CD4-positive, CD25-positive, alpha-beta regulatory T cell (primary cell): ENCODE measurements around the gene SAP30BP. TPM values are rescaled to one million over a fixed set of nuclear protein-coding genes. Genes with fewer than 3 reads are reported as not detected.

ENCODE experiments used
- ATAC-seq, 2 donors: fragments of 150-1000 bp; cut with Tn5 transposase; one replicate each; pipeline ENCODE4 v1.10.0; 2021; ENCODE audit warnings: low read depth in 2 of 2, moderate number of reproducible peaks in 2 of 2, moderate library complexity in 1 of 2
- DNase-seq, 3 donors: peaks; one replicate each; pipeline versions ENCODE4 v3.0.0 to v3.0.0-alpha.2; 2012 to 2022; ENCODE audit warnings: mixed read lengths in 1 of 3
- H3K27ac ChIP-seq: one replicate; pipeline ENCODE4 v1.7.0; 2013; ENCODE audit warnings: mild to moderate bottlenecking, low read length; ENCODE audit not compliant: insufficient read depth, poor library complexity, severe bottlenecking
- H3K27me3 ChIP-seq: one replicate; pipeline ENCODE4 v1.7.0; 2013; ENCODE audit warnings: low read length; ENCODE audit not compliant: control insufficient read depth, insufficient read depth
- H3K36me3 ChIP-seq: one replicate; pipeline ENCODE4 v1.7.0; 2013; ENCODE audit warnings: mild to moderate bottlenecking, low read length, moderate library complexity; ENCODE audit not compliant: control insufficient read depth, insufficient read depth
- H3K4me1 ChIP-seq: 2 replicates; pipeline ENCODE4 v1.7.0; 2013; ENCODE audit warnings: mild to moderate bottlenecking, low read length; ENCODE audit not compliant: insufficient read depth, control insufficient read depth, poor library complexity, severe bottlenecking
- H3K4me3 ChIP-seq: one replicate; pipeline ENCODE4 v1.7.0; 2013; ENCODE audit warnings: low read depth, mild to moderate bottlenecking, low read length, moderate library complexity
- H3K9me3 ChIP-seq, 2 experiments: 1 replicate in 1 of 2; 2 replicates in 1 of 2; pipeline ENCODE4 v1.7.0; 2013; ENCODE audit warnings: low read length in 2 of 2, mild to moderate bottlenecking in 1 of 2, moderate library complexity in 1 of 2; ENCODE audit not compliant: control insufficient read depth in 2 of 2
- H3K27ac Mint-ChIP-seq, 3 donors: one replicate each; pipeline ENCODE4 v1.8.0; 2020 to 2022; ENCODE audit warnings: mild to moderate bottlenecking in 3 of 3, mixed read lengths in 3 of 3, moderate library complexity in 2 of 3
- H3K27me3 Mint-ChIP-seq: one replicate; pipeline ENCODE4 v1.8.0; 2022; ENCODE audit warnings: mild to moderate bottlenecking, mixed read lengths
- H3K36me3 Mint-ChIP-seq: one replicate; pipeline ENCODE4 v1.8.0; 2020; ENCODE audit warnings: mixed read lengths
- H3K4me1 Mint-ChIP-seq, 4 donors: one replicate each; pipeline ENCODE4 v1.8.0; 2020 to 2022; ENCODE audit warnings: mixed read lengths in 4 of 4, mild to moderate bottlenecking in 1 of 4
- H3K4me3 Mint-ChIP-seq, 4 donors: one replicate each; pipeline ENCODE4 v1.8.0; 2020 to 2022; ENCODE audit warnings: mild to moderate bottlenecking in 4 of 4, mixed read lengths in 4 of 4, moderate library complexity in 3 of 4
- H3K9me3 Mint-ChIP-seq, 7 donors: one replicate each; pipeline ENCODE4 v1.8.0; 2020 to 2022; ENCODE audit warnings: mixed read lengths in 7 of 7, mild to moderate bottlenecking in 3 of 7, moderate library complexity in 2 of 7
- polyA plus RNA-seq, 4 donors: library from polyadenylated mRNA; unstranded; fragments of 300-500 nt; fragmentation: Illumina TruSeq; gene quantifications; one replicate each; pipeline ENCODE4 v1.2.3, GENCODE V29; 2021
- total RNA-seq: library from RNA; stranded (reverse); gene quantifications from one replicate; pipeline ENCODE4 v1.2.3, GENCODE V29; 2022

SAP30BP gene
- total and polyA plus RNA-seq, 5 donors from 2014 or later = 79.3 to 253 (median 82.6) TPM

DNA sequence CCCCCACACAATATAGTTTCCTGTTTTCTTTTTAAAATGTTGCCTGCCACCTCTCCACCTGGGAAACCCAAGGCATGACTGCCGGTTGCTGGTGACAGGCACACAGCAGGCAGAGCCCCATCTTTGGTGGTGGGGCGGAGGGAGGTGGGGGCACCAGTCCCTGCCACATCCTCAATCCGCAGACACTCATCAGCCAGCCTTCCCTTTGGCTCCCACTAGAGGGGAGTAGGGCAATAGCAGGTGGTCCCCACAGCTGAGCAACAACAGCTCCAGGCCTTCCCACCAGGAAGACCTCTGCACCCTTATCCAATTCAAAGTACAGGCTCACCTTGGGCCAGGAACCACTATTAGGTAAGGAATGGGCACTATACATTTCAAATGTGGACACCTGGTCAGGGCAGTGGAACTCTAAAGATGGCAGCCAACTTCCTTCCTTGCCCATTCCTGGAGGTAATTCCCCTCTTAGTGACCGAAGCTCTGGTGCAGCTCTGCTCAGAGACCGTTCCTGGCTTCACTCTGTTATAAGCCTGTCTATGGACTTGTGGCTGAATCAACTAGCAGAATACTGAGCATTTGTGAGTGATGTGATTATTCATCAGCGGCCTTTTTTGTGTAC, 14.1 kb upstream of the SAP30BP start:
- H3K4me1 ChIP-seq = no peaks in the 10 kb centered on the region
- no peak overlapping the region for H3K27ac ChIP-seq
- Mint-ChIP-seq H3K27me3 (no peaks in the 10 kb centered on the region), H3K4me3 (no peak overlapping the region), H3K36me3 (peaks cover 23% of the 10 kb centered on the region), H3K4me1 (peaks cover 0 to 6% (median 3%) of the 10 kb centered on the region in 4 donors), H3K9me3 (no peaks in the 10 kb centered on the region), H3K27ac (peak overlapping the region in 1 of 3 donors; percentile 61)
- H3K27me3 ChIP-seq = no peaks in the 10 kb centered on the region
- H3K4me3 ChIP-seq = no peak overlapping the region
- ATAC-seq (peak; percentile 58), DNase-seq (peak in 1 of 3 donors; percentile 29)
- no peaks in the 10 kb centered on the region for H3K9me3 ChIP-seq
- peaks cover 25% of the 10 kb centered on the region for H3K36me3 ChIP-seq

DNA sequence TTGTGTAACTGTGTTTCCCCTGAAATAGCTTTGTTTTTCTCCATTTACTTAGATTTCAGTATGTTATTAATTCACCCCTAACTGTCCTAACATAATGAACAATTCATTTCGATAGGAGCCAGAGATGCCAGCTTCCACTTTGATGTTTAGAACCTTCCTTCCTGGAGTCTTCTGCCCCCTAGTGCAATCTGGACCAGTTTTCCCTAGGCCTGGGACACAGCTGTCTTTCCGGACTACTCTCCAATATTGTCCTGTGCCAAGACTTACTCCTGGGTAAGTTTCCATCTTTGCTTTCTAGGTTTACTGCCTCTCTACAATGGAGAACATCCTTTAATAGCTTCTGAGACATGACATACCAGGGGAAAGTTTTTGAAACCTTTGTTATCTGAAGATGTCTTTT, 13.0 kb upstream of the SAP30BP start:
- H3K4me1 ChIP-seq = no peaks in the 10 kb centered on the region
- H3K27ac Mint-ChIP-seq = peak overlapping the region in 1 of 3 donors; percentile 41
- H3K36me3 ChIP-seq = peaks cover 22% of the 10 kb centered on the region
- DNase-seq = no peak
- H3K4me1 Mint-ChIP-seq = peaks cover 0 to 6% (median 3%) of the 10 kb centered on the region in 4 donors
- H3K4me3 Mint-ChIP-seq = no peak overlapping the region
- H3K27me3 Mint-ChIP-seq = no peaks in the 10 kb centered on the region
- no peak for ATAC-seq
- H3K27me3 ChIP-seq = no peaks in the 10 kb centered on the region
- H3K36me3 Mint-ChIP-seq = peaks cover 16% of the 10 kb centered on the region
- no peaks in the 10 kb centered on the region for H3K9me3 ChIP-seq
- no peak overlapping the region for H3K4me3 ChIP-seq
- H3K27ac ChIP-seq = no peak overlapping the region
- H3K9me3 Mint-ChIP-seq = no peaks in the 10 kb centered on the region

DNA sequence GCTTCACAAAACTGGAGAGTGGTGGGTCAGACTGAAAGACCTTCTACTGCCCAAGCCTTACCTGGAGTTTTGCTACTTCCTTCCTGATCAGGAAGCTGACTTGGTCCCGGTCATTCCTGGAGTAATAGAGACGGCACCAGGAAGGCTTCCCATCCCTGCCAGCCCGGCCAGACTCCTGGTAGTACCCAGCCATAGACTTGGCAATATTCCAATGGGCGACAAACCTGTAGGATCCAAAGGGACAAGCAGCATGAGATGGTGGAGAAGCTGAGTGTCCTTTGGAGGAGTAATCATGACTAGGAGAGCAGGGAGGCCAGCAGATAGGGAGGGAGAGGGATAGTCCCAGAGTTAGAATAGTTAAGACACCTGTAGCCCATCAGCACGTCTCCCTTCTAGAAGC, 8.9 kb upstream of the SAP30BP start:
- DNase-seq (no peak), ATAC-seq (no peak)
- Histone ChIP-seq H3K4me3 (no peak overlapping the region), H3K27ac (no peak overlapping the region), H3K9me3 (no peaks in the 10 kb centered on the region), H3K4me1 (no peaks in the 10 kb centered on the region), H3K36me3 (peaks cover 22% of the 10 kb centered on the region), H3K27me3 (no peaks in the 10 kb centered on the region)
- H3K9me3 Mint-ChIP-seq = no peaks in the 10 kb centered on the region
- H3K27ac Mint-ChIP-seq = peak overlapping the region in 1 of 3 donors; percentile 39
- H3K4me1 Mint-ChIP-seq = peaks cover 0 to 2% (median under 1%) of the 10 kb centered on the region in 4 donors
- H3K4me3 Mint-ChIP-seq = no peak overlapping the region
- H3K27me3 Mint-ChIP-seq = no peaks in the 10 kb centered on the region
- H3K36me3 Mint-ChIP-seq = peaks cover 18% of the 10 kb centered on the region

DNA sequence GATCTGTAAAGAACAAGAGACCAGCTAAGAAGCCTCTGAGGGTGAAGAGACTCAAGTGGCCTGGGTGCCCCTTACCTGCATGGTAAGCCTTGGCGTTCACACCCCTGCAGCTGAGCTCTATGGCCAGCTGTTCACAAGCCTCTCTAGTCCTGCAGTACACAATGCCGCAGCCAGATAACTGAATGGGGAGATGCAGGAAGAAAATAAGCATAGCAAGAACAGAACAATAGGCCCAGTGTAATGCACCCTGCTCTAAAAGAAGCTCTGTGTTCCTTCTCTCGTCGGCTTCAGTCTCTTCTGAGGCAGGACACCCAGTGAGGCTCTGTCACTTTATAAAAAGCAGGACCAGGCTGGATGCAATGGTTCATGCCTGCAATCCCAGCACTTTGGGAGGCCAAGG, 5.6 kb upstream of the SAP30BP start:
- no peak overlapping the region for H3K27ac ChIP-seq
- H3K4me1 ChIP-seq = peaks cover 4% of the 10 kb centered on the region
- DNase-seq = no peak
- peaks cover 27% of the 10 kb centered on the region for H3K36me3 ChIP-seq
- H3K9me3 Mint-ChIP-seq = no peaks in the 10 kb centered on the region
- no peaks in the 10 kb centered on the region for H3K27me3 Mint-ChIP-seq
- no peak overlapping the region for H3K4me3 Mint-ChIP-seq
- H3K4me1 Mint-ChIP-seq = peaks cover 5 to 18% (median 10%) of the 10 kb centered on the region in 4 donors
- ATAC-seq = no peak
- H3K27ac Mint-ChIP-seq = no peak overlapping the region
- H3K4me3 ChIP-seq = no peak overlapping the region
- peaks cover 12% of the 10 kb centered on the region for H3K36me3 Mint-ChIP-seq
- no peaks in the 10 kb centered on the region for H3K9me3 ChIP-seq
- H3K27me3 ChIP-seq = no peaks in the 10 kb centered on the region

DNA sequence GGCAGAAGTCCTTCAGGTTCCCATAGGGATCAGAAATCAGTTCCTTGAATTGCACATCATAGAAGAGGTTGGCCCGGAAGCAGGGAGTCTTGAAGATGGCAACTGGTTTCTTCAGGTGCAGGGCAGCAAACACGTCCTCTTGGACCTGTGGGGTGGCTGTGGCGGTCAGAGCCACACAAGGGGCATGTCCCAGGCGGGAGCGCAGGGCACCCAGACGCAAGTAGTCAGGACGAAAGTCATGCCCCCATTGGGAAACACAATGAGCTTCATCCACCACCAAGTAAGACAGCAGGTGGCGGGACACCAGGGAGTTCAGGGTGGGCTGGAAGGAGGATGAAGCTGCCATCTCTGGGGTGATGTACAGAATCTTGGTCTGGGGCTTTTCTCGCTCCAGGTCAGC, 4.6 kb upstream of the SAP30BP start:
- Mint-ChIP-seq H3K36me3 (peaks cover 12% of the 10 kb centered on the region), H3K27me3 (no peaks in the 10 kb centered on the region), H3K9me3 (no peaks in the 10 kb centered on the region), H3K4me3 (peak overlapping the region in 1 of 4 donors; percentile 10), H3K4me1 (peaks cover 5 to 18% (median 10%) of the 10 kb centered on the region in 4 donors), H3K27ac (no peak overlapping the region)
- Histone ChIP-seq H3K4me1 (peaks cover 7% of the 10 kb centered on the region), H3K27me3 (no peaks in the 10 kb centered on the region), H3K4me3 (no peak overlapping the region), H3K27ac (no peak overlapping the region), H3K36me3 (peaks cover 21% of the 10 kb centered on the region), H3K9me3 (no peaks in the 10 kb centered on the region)
- DNase-seq (no peak), ATAC-seq (no peak)

DNA sequence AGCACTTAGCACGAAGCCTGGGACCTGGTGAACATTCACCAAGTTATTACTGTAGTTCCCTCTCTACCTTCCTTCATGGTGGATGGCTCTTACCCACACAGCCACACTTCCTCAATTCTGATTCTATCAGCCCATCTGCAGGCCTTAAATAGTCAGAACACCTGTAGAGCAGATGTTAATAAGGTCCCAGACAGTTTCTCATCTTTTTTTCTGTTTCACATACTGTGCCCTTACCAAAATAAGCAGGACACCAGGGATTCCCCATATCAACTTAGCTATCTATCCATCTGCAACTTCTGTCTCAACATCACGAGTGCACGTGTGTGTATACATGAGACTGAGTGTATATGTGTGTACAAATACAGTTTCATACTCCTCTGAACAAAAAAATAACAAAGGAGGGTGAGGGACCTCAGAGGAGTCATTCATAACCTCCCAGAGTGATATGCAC, 3.0 kb upstream of the SAP30BP start:
- Histone ChIP-seq H3K27ac (no peak overlapping the region), H3K4me1 (peaks cover 18% of the 10 kb centered on the region), H3K4me3 (no peak overlapping the region), H3K36me3 (peaks cover 25% of the 10 kb centered on the region), H3K9me3 (no peaks in the 10 kb centered on the region), H3K27me3 (no peaks in the 10 kb centered on the region)
- Mint-ChIP-seq H3K9me3 (no peaks in the 10 kb centered on the region), H3K27me3 (no peaks in the 10 kb centered on the region), H3K4me3 (peak overlapping the region in 1 of 4 donors; percentile 40), H3K4me1 (peaks cover 11 to 18% (median 14%) of the 10 kb centered on the region in 4 donors), H3K27ac (no peak overlapping the region), H3K36me3 (peaks cover 17% of the 10 kb centered on the region)
- ATAC-seq = no peak
- no peak for DNase-seq

DNA sequence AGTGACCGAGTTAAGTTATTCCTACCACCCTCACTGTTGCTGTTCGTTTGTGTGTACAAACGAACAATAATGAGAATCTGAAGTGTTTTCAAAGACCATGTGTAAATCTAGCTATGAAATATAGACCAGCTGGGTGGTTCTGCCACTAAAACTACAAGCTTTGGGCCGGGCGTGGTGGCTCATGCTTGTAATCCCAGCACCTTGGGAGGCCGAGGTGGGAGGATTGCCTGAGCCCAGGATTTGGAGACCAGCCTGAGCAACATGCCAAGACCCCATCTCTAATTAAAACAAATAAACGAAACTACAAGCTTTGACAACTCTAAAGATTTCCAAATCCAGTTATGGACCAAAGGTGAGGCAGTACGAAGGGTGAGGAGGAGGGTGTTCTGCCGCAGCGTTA, 1.2 kb upstream of the SAP30BP start:
- no peak for DNase-seq
- H3K27ac Mint-ChIP-seq = peak overlapping the region in 1 of 3 donors; percentile 72
- no peaks in the 10 kb centered on the region for H3K9me3 Mint-ChIP-seq
- peak overlapping the region; percentile 92 for H3K27ac ChIP-seq
- peaks cover 19% of the 10 kb centered on the region for H3K36me3 Mint-ChIP-seq
- H3K4me1 ChIP-seq = peaks cover 18% of the 10 kb centered on the region
- ATAC-seq = no peak
- no peaks in the 10 kb centered on the region for H3K9me3 ChIP-seq
- H3K36me3 ChIP-seq = peaks cover 40% of the 10 kb centered on the region
- H3K4me3 Mint-ChIP-seq = peak overlapping the region in 3 of 4 donors; percentile 64 to 83 (median 81)
- peaks cover 12 to 27% (median 22%) of the 10 kb centered on the region in 4 donors for H3K4me1 Mint-ChIP-seq
- peak overlapping the region; percentile 97 for H3K4me3 ChIP-seq
- no peaks in the 10 kb centered on the region for H3K27me3 Mint-ChIP-seq
- H3K27me3 ChIP-seq = no peaks in the 10 kb centered on the region

- peak overlapping the region; percentile 97 for H3K4me3 ChIP-seq
- no peaks in the 10 kb centered on the region for H3K27me3 ChIP-seq
- no peak for DNase-seq
- H3K36me3 ChIP-seq = peaks cover 42% of the 10 kb centered on the region
- H3K4me1 Mint-ChIP-seq = peaks cover 12 to 32% (median 28%) of the 10 kb centered on the region in 4 donors
- H3K4me1 ChIP-seq = peaks cover 18% of the 10 kb centered on the region
- no peaks in the 10 kb centered on the region for H3K9me3 Mint-ChIP-seq
- H3K36me3 Mint-ChIP-seq = peaks cover 12% of the 10 kb centered on the region
- ATAC-seq = no peak
- H3K27me3 Mint-ChIP-seq = no peaks in the 10 kb centered on the region
- H3K4me3 Mint-ChIP-seq = no peak overlapping the region
- peak overlapping the region; percentile 92 for H3K27ac ChIP-seq
- no peak overlapping the region for H3K27ac Mint-ChIP-seq
- no peaks in the 10 kb centered on the region for H3K9me3 ChIP-seq
These were observed 687 bp downstream of the SAP30BP start for GRCh38 chr17:75667825-75668224.
